HEK293 (cell line): Measurements from ENCODE around the gene RPS6KA2.

Source experiments
- CTCF ChIA-PET: fragments of 350-600 bp; formaldehyde crosslinking; extraction: SDS; loops from one replicate; lab custom pipeline; 2021; ENCODE audit warnings: antibody characterized with exemption; lab: Yijun Ruan, JAX
- POLR2A ChIA-PET: fragments of 300-600 bp; formaldehyde crosslinking; extraction: SDS; loops from one replicate; lab custom pipeline; 2020; ENCODE audit warnings: antibody characterized with exemption, inconsistent platforms; lab: Yijun Ruan, JAX
- H3K27ac ChIP-seq: fragments of 200-500 bp; sonication (Bioruptor generic); 2 replicates; pipeline ENCODE4 v1.5.1; 2014; ENCODE audit warnings: low read depth, low read length, control low read depth, inconsistent platforms; ENCODE audit errors: extremely low read depth
- H3K36me3 ChIP-seq, 2 experiments: fragments of 200-500 bp in 1 of 2; sonication (Bioruptor generic) in 1 of 2; 1 replicate in 1 of 2; 2 replicates in 1 of 2; pipeline ENCODE4 v1.5.1; 2014 to 2017; ENCODE audit warnings: inconsistent platforms in 2 of 2, low read length in 2 of 2; ENCODE audit not compliant: control insufficient read depth in 2 of 2, insufficient read depth in 1 of 2
- H3K4me1 ChIP-seq: fragments of 200-500 bp; sonication (Bioruptor generic); 2 replicates; pipeline ENCODE4 v1.5.1; 2014; ENCODE audit warnings: mild to moderate bottlenecking, low read length, inconsistent platforms; ENCODE audit not compliant: control insufficient read depth, insufficient read depth
- H3K4me3 ChIP-seq: 2 replicates; pipeline ENCODE4 v1.5.1; 2011; ENCODE audit warnings: low read depth, mild to moderate bottlenecking, control low read depth, low read length, moderate library complexity
- H3K9me3 ChIP-seq: fragments of 200-500 bp; sonication (Bioruptor generic); 2 replicates; pipeline ENCODE4 v1.5.1; 2014; ENCODE audit warnings: low read depth, low read length, inconsistent platforms; ENCODE audit not compliant: control insufficient read depth, insufficient read depth
- GLIS2 ChIP-seq: fragments of 450-650 bp; formaldehyde crosslinking; IDR thresholded peaks from 2 replicates; pipeline ENCODE4 v1.5.1; 2016; ENCODE audit warnings: missing biosample characterization, missing genetic modification characterization
- OSR2 ChIP-seq: fragments of 450-650 bp; formaldehyde crosslinking; IDR thresholded peaks from 2 replicates; pipeline ENCODE4 v1.5.1; 2016; ENCODE audit warnings: missing biosample characterization, missing genetic modification characterization
- SCRT1 ChIP-seq: fragments of 450-650 bp; formaldehyde crosslinking; IDR thresholded peaks from 2 replicates; pipeline ENCODE4 v1.5.1; 2016; ENCODE audit warnings: missing biosample characterization, missing genetic modification characterization, borderline replicate concordance
- ZBTB21 ChIP-seq: fragments of 450-650 bp; formaldehyde crosslinking; IDR thresholded peaks from 2 replicates; pipeline ENCODE4 v1.5.1; 2017; ENCODE audit warnings: missing biosample characterization, missing genetic modification characterization
- ZFP69B ChIP-seq: fragments of 450-650 bp; formaldehyde crosslinking; IDR thresholded peaks from 2 replicates; pipeline ENCODE4 v1.5.1; 2016; ENCODE audit warnings: missing biosample characterization, missing genetic modification characterization
- ZNF10 ChIP-seq: fragments of 450-650 bp; formaldehyde crosslinking; IDR thresholded peaks from 2 replicates; pipeline ENCODE4 v1.5.1; 2017; ENCODE audit warnings: missing biosample characterization, missing genetic modification characterization
- ZNF248 ChIP-seq: fragments of 450-650 bp; formaldehyde crosslinking; IDR thresholded peaks from 2 replicates; pipeline ENCODE4 v1.5.1; 2017; ENCODE audit warnings: missing biosample characterization, missing genetic modification characterization
- ZNF292 ChIP-seq: fragments of 450-650 bp; formaldehyde crosslinking; IDR thresholded peaks from 2 replicates; pipeline ENCODE4 v1.5.1; 2016; ENCODE audit warnings: low read depth, missing biosample characterization, missing genetic modification characterization, borderline replicate concordance
- ZNF350 ChIP-seq: fragments of 450-650 bp; formaldehyde crosslinking; IDR thresholded peaks from 2 replicates; pipeline ENCODE4 v1.5.0; 2017; ENCODE audit warnings: missing biosample characterization, mild to moderate bottlenecking, missing genetic modification characterization
- ZNF37A ChIP-seq: fragments of 450-650 bp; IDR thresholded peaks from 2 replicates; pipeline ENCODE4 v1.5.1; 2018; ENCODE audit warnings: missing biosample characterization, missing genetic modification characterization
- ZNF391 ChIP-seq: fragments of 450-650 bp; formaldehyde crosslinking; IDR thresholded peaks from 2 replicates; pipeline ENCODE4 v1.5.1; 2016; ENCODE audit warnings: low read depth, missing biosample characterization, missing genetic modification characterization, borderline replicate concordance
- ZNF404 ChIP-seq: fragments of 450-650 bp; formaldehyde crosslinking; IDR thresholded peaks from 2 replicates; pipeline ENCODE4 v1.5.1; 2017; ENCODE audit warnings: missing biosample characterization, missing genetic modification characterization
- ZNF596 ChIP-seq: fragments of 450-650 bp; IDR thresholded peaks from 2 replicates; pipeline ENCODE4 v1.5.0; 2018; ENCODE audit warnings: missing biosample characterization, mild to moderate bottlenecking, missing genetic modification characterization, moderate library complexity
- ZNF629 ChIP-seq: fragments of 450-650 bp; formaldehyde crosslinking; IDR thresholded peaks from 2 replicates; pipeline ENCODE4 v1.5.1; 2017; ENCODE audit warnings: missing biosample characterization, missing genetic modification characterization
- ZNF670 ChIP-seq: fragments of 450-650 bp; formaldehyde crosslinking; IDR thresholded peaks from 2 replicates; pipeline ENCODE4 v1.5.1; 2016; ENCODE audit warnings: missing biosample characterization, missing genetic modification characterization, low read depth
- ZNF76 ChIP-seq: fragments of 450-650 bp; formaldehyde crosslinking; IDR thresholded peaks from 2 replicates; pipeline ENCODE4; 2016; ENCODE audit warnings: low read depth, missing biosample characterization, missing genetic modification characterization, borderline replicate concordance
- ZNF843 ChIP-seq: fragments of 450-650 bp; formaldehyde crosslinking; IDR thresholded peaks from 2 replicates; pipeline ENCODE4 v1.5.1; 2016; ENCODE audit warnings: missing biosample characterization, missing genetic modification characterization
- TF ChIP-seq, protein P1 (sequence below): fragments of 450-650 bp; formaldehyde crosslinking; optimal IDR thresholded peaks from 2 replicates; pipeline ENCODE3; 2016; ENCODE audit warnings: missing biosample characterization, mild to moderate bottlenecking, missing genetic modification characterization
- TF ChIP-seq, protein P2 (sequence below): fragments of 450-650 bp; formaldehyde crosslinking; IDR thresholded peaks from 2 replicates; pipeline ENCODE4 v1.5.1; 2016; ENCODE audit warnings: missing biosample characterization, missing genetic modification characterization
- TF ChIP-seq, protein P3 (sequence below): sonication (generic); formaldehyde crosslinking; IDR thresholded peaks from 2 replicates; pipeline ENCODE4 v1.8.1; 2022; ENCODE audit warnings: mild to moderate bottlenecking, moderate library complexity, missing genetic modification reagents
- TF ChIP-seq, protein P4 (sequence below): fragments of 450-650 bp; formaldehyde crosslinking; IDR thresholded peaks from 2 replicates; pipeline ENCODE4 v1.5.1; 2017; ENCODE audit warnings: missing biosample characterization, missing genetic modification characterization
- TF ChIP-seq, protein P5 (sequence below): fragments of 450-650 bp; formaldehyde crosslinking; IDR thresholded peaks from 2 replicates; pipeline ENCODE4 v1.5.1; 2017; ENCODE audit warnings: missing biosample characterization, mild to moderate bottlenecking, missing genetic modification characterization, moderate library complexity

Gene RPS6KA2

DNA sequence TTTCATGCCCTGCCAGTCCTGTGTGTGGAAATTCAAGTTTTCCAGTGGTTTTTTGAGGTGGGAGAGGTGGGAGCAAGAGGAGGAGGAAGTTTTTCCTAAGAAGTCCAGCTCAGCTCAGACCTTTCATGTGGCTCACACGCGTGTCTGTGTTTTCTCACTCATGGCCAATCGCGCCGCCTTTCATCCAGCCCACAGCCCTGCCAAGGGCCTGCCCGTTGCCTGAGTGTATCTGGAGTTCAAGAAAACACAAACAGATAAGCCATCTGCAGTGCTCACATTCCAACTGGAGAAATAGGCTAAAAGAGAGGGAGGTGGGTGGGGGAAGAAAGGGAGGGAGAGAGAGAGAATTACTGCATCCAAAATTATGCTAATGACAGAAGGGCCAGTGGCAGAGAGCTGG is 231.7 kb downstream of the RPS6KA2 start:
- TF ChIP-seq GLIS2 (tag by site-specific recombination) (no peak), ZNF404 (tag by site-specific recombination) (no peak), ZNF76 (tag by site-specific recombination) (no peak), ZBTB21 (tag by site-specific recombination) (no peak), ZFP69B (tag by site-specific recombination) (no peak), ZNF596 (tag by site-specific recombination) (no peak), ZNF391 (tag by site-specific recombination) (no peak), ZNF350 (tag by site-specific recombination) (no peak), ZNF629 (tag by site-specific recombination) (no peak), ZNF670 (tag by site-specific recombination) (no peak), ZNF37A (tag by site-specific recombination) (no peak), OSR2 (tag by site-specific recombination) (no peak), ZNF292 (tag by site-specific recombination) (no peak), ZNF843 (tag by site-specific recombination) (no peak)
- TF ChIP-seq, protein P1, sequence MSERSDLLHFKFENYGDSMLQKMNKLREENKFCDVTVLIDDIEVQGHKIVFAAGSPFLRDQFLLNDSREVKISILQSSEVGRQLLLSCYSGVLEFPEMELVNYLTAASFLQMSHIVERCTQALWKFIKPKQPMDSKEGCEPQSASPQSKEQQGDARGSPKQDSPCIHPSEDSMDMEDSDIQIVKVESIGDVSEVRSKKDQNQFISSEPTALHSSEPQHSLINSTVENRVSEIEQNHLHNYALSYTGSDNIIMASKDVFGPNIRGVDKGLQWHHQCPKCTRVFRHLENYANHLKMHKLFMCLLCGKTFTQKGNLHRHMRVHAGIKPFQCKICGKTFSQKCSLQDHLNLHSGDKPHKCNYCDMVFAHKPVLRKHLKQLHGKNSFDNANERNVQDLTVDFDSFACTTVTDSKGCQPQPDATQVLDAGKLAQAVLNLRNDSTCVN (tag by site-specific recombination): no peak
- TF ChIP-seq, protein P2, sequence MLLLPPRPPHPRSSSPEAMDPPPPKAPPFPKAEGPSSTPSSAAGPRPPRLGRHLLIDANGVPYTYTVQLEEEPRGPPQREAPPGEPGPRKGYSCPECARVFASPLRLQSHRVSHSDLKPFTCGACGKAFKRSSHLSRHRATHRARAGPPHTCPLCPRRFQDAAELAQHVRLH: no peak
- TF ChIP-seq, protein P3, sequence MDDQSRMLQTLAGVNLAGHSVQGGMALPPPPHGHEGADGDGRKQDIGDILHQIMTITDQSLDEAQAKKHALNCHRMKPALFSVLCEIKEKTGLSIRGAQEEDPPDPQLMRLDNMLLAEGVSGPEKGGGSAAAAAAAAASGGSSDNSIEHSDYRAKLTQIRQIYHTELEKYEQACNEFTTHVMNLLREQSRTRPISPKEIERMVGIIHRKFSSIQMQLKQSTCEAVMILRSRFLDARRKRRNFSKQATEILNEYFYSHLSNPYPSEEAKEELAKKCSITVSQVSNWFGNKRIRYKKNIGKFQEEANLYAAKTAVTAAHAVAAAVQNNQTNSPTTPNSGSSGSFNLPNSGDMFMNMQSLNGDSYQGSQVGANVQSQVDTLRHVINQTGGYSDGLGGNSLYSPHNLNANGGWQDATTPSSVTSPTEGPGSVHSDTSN (CRISPR knock-in tag): no peak
- TF ChIP-seq, protein P4, sequence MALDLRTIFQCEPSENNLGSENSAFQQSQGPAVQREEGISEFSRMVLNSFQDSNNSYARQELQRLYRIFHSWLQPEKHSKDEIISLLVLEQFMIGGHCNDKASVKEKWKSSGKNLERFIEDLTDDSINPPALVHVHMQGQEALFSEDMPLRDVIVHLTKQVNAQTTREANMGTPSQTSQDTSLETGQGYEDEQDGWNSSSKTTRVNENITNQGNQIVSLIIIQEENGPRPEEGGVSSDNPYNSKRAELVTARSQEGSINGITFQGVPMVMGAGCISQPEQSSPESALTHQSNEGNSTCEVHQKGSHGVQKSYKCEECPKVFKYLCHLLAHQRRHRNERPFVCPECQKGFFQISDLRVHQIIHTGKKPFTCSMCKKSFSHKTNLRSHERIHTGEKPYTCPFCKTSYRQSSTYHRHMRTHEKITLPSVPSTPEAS (tag by site-specific recombination): no peak
- H3K4me1 ChIP-seq: no peaks in the 10 kb centered on the region
- no peak overlapping the region for H3K4me3 ChIP-seq
- POLR2A ChIA-PET: no interaction called here
- no peaks in the 10 kb centered on the region for H3K36me3 ChIP-seq
- CTCF ChIA-PET: interaction anchor here (0.6 to 2.1 kb wide), 5 partner anchors 9 to 238 kb away, joined by 3 to 8 read pairs (median 4); no protein-coding TSS in a partner anchor
- H3K27ac ChIP-seq: no peak overlapping the region
- H3K9me3 ChIP-seq: no peaks in the 10 kb centered on the region

DNA sequence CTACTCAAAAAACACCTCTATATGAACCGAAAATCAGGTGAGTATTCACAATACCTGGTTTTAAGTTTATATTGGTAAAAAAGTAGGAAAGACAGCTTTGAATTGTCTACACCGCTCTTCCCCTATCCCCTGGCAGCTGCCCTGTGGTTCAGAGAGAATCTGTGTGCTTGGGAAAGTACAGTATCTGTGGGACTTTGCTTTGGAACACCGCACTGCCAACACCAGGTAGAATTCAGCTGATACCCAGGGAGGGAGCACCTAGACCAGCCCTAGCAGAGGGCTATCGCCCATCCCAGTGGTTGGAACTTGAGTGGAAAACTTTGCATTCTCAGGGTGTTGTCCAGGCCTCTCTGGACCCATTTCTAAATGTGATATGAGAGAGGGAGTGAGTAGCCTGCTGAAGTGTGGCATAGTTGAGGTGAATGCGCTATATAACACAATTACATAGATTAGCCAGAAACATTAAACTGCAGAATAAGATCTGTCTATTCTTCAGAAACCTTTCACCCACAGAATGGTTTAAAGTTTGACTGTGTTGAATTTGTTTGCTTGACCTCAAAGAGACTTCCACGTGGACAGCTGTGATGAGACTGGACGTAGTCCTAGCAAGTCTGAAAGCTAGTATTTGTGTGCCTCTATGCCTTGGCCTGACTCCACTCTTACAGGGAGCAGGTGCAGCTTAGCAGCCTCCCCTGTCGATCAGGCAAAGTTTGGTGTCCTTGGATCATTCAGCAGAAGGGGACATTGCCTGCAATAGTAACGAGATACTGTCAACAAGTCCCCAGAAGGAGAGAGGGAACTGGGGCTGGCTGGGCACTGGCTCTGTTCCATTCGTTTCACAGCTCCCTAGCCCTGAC is 232.8 kb downstream of the RPS6KA2 start:
- POLR2A ChIA-PET: no interaction called here
- H3K36me3 ChIP-seq: no peaks in the 10 kb centered on the region
- no peak overlapping the region for H3K4me3 ChIP-seq
- CTCF ChIA-PET: interaction anchor here (0.6 to 2.1 kb wide), 4 partner anchors 76 to 899 kb away, joined by 3 to 8 read pairs (median 4); no protein-coding TSS in a partner anchor
- no peaks in the 10 kb centered on the region for H3K4me1 ChIP-seq
- TF ChIP-seq ZNF10 (tag by site-specific recombination) (no peak), ZNF292 (tag by site-specific recombination) (no peak), SCRT1 (tag by site-specific recombination) (no peak), ZNF248 (tag by site-specific recombination) (no peak)
- TF ChIP-seq, protein P5, sequence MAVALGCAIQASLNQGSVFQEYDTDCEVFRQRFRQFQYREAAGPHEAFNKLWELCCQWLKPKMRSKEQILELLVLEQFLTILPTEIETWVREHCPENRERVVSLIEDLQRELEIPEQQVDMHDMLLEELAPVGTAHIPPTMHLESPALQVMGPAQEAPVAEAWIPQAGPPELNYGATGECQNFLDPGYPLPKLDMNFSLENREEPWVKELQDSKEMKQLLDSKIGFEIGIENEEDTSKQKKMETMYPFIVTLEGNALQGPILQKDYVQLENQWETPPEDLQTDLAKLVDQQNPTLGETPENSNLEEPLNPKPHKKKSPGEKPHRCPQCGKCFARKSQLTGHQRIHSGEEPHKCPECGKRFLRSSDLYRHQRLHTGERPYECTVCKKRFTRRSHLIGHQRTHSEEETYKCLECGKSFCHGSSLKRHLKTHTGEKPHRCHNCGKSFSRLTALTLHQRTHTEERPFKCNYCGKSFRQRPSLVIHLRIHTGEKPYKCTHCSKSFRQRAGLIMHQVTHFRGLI (tag by site-specific recombination): no peak
- no peak overlapping the region for H3K27ac ChIP-seq
- no peaks in the 10 kb centered on the region for H3K9me3 ChIP-seq
